ENCODE results near the gene NFE2.
A peak's percentile ranks its signal among the peaks of the same experiment; 100 is the strongest.

DNA sequence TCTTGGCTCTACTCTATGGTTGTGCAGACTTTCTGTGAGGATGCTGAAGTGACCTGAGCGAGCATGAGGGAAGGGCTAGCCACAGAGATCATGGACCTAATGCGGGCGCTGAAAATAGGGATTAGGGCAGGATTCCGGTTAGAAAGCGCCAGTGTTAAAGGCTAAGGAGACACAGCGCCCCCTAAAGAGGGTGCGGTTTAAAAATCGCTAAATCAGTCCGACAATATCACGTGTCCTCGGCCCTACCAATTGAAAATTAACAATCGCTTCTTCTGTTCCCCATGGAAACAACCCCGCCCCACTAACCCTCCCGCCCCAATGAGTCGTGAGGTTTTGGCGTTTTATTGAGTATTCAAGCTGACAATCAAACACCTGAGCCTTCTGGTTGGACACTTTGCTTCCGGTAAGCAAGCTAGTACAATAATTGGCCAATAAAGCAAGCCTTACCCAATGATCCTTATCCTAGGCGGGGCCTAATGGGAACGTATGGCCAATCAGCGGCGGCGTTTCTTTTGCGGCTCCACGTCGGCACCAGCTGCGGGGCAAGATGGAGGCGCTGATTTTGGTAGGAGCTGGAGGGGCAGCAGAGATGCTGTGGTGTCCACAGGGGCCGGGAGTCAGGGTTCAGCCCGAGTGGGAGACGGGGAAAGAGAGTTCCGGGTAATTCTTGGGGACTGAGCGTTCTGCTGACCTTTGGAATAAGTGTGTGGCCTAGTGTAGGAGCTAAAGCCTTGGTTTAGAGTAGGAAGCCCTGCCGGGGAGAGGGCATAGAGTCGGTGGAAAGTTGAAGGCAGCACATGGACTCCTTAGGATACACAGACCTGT lies 24.0 kb upstream of the NFE2 start, which contains the start of gene COPZ1:
- TF ChIP-seq FOS (IDR thresholded peaks at IDR 0.05; ENCODE audit: borderline replicate concordance, insufficient read depth, low read length) (no peak), POLR2AphosphoS5 (IDR thresholded peaks at IDR 0.05; ENCODE audit: insufficient read depth, low read depth, low read length) (peak; percentile 80)
- TF ChIP-seq, protein P1, sequence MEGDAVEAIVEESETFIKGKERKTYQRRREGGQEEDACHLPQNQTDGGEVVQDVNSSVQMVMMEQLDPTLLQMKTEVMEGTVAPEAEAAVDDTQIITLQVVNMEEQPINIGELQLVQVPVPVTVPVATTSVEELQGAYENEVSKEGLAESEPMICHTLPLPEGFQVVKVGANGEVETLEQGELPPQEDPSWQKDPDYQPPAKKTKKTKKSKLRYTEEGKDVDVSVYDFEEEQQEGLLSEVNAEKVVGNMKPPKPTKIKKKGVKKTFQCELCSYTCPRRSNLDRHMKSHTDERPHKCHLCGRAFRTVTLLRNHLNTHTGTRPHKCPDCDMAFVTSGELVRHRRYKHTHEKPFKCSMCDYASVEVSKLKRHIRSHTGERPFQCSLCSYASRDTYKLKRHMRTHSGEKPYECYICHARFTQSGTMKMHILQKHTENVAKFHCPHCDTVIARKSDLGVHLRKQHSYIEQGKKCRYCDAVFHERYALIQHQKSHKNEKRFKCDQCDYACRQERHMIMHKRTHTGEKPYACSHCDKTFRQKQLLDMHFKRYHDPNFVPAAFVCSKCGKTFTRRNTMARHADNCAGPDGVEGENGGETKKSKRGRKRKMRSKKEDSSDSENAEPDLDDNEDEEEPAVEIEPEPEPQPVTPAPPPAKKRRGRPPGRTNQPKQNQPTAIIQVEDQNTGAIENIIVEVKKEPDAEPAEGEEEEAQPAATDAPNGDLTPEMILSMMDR (IDR thresholded peaks at IDR 0.05; ENCODE audit: extremely low read depth in 1 of 2, insufficient read depth in 1 of 2, low read depth in 1 of 2, low read length in 2 of 2) = peak; percentile 72 to 80
